AG10803 (cell line): ENCODE results near the gene CAPZA1.

Experiments used
- DNase-seq: peaks from one replicate; pipeline ENCODE4 v3.0.0; 2010; ENCODE audit warnings: low read depth
- H3K4me3 ChIP-seq: 2 replicates; pipeline ENCODE4 v1.5.1; 2011; ENCODE audit warnings: mild to moderate bottlenecking, low read length, control low read depth
- TF ChIP-seq, protein P1 (sequence below): conservative IDR thresholded peaks from 2 replicates; pipeline ENCODE4 v1.5.1; 2011; ENCODE audit warnings: mild to moderate bottlenecking, low read length, control low read depth, inconsistent platforms

CAPZA1 gene

GRCh38 chr1:112701227-112702066 is 81.8 kb downstream of the CAPZA1 start:
- TF ChIP-seq, protein P1, sequence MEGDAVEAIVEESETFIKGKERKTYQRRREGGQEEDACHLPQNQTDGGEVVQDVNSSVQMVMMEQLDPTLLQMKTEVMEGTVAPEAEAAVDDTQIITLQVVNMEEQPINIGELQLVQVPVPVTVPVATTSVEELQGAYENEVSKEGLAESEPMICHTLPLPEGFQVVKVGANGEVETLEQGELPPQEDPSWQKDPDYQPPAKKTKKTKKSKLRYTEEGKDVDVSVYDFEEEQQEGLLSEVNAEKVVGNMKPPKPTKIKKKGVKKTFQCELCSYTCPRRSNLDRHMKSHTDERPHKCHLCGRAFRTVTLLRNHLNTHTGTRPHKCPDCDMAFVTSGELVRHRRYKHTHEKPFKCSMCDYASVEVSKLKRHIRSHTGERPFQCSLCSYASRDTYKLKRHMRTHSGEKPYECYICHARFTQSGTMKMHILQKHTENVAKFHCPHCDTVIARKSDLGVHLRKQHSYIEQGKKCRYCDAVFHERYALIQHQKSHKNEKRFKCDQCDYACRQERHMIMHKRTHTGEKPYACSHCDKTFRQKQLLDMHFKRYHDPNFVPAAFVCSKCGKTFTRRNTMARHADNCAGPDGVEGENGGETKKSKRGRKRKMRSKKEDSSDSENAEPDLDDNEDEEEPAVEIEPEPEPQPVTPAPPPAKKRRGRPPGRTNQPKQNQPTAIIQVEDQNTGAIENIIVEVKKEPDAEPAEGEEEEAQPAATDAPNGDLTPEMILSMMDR = no peak
- no peak for DNase-seq

GRCh38 chr1:112702067-112702395 is 82.4 kb downstream of the CAPZA1 start:
- no peak for DNase-seq
- no peak overlapping the region for H3K4me3 ChIP-seq
- TF ChIP-seq, protein P1 = no peak

More at GRCh38 chr1:112701227-112702066, 81.8 kb downstream of the CAPZA1 start:
- no peak overlapping the region for H3K4me3 ChIP-seq

DNA sequence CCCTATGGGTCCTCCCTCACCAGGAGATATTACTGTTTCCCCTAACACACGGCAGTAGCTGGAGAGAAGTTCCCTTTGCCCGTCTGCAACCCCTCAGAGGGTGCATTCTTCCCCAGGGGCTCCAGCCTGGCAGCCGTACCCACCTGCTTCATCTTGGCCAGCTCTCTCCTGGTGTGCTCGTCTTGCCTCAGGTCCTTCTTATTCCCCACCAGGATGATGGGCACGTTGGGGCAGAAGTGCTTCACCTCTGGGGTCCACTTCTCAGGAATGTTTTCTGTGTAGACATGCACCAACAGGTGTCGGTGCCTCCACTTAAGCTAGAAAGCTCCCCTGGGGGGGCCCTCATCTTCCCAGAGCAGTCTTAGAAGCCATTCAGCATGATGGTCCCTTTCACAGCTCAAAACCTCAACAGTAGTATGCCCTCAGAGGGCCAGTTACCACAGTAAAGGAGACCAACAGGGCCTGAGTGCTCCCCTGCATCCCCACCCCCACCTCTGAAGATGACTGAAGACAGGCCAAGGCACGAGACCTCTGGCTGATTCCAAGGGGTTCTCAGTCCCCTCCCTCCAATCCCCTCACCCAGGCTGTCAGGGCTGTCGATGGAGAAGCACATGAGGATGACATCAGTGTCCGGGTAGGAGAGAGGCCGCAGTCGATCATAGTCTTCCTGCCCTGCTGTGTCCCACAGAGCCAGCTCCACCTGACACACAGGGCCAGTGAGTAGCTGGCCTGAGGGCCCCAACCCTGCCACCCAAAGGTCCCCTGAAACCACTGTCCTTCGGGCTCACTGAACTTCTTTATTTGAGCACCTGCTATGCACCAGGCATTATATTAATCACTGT is 83.0 kb downstream of the CAPZA1 start:
- no peak overlapping the region for H3K4me3 ChIP-seq
- TF ChIP-seq, protein P1 = no peak
- no peak for DNase-seq

- no peak for DNase-seq
- no peak overlapping the region for H3K4me3 ChIP-seq
- TF ChIP-seq, protein P1 = no peak
These were observed 84.1 kb downstream of the CAPZA1 start for GRCh38 chr1:112703706-112704105.

DNA sequence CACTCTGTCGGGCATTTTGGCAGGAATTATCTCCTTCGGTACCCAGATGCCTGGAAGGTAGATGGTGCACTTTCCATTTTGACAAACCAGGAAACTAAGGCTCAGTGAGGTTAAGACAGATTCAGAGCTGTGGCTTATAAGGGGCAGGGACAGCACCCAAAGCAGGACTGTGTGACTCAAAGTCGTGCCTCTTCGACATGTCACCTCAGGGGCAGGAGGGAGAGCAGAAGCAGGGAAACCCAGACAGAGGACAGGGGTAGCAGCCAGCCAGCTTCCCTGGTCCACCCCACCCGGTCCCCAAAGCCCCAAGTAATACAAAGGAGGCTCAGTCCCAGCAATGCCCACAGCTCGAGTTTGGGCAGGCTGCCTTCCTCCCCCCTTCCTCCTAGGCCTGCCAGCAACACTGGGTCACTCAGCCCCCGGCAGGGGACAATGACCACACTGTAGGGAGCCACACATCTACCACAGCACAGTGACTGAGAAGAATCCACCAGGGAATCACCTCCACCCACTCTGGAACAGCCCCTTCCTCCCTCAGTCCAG is 84.8 kb downstream of the CAPZA1 start:
- TF ChIP-seq, protein P1 = no peak
- H3K4me3 ChIP-seq = peak overlapping the region; percentile 90

GRCh38 chr1:112704934-112705627 is 85.4 kb downstream of the CAPZA1 start:
- peak; percentile 94 for DNase-seq
- peak overlapping the region; percentile 90 for H3K4me3 ChIP-seq

More for the DNA sequence above, 84.8 kb downstream of the CAPZA1 start:
- DNase-seq = no peak

More at GRCh38 chr1:112704934-112705627, 85.4 kb downstream of the CAPZA1 start:
- TF ChIP-seq, protein P1 = no peak
